Measurements from ENCODE around the gene SPCS2. TPM values are rescaled to one million over a fixed set of nuclear protein-coding genes. Genes with fewer than 3 reads are reported as not detected.
"Not testable (repeated sequence)": the region's sequence is repeated elsewhere in the genome, so short reads cannot be mapped to it uniquely, and the experiment has no call there.

SPCS2 gene
- total RNA-seq, 1 donor = 10.9 TPM

GRCh38 chr11:75014129-75014528, 65.1 kb downstream of the SPCS2 start:
- Histone ChIP-seq H3K27me3 (ENCODE audit: insufficient read depth, low read length) (no peaks in the 10 kb centered on the region), H3K4me2 (ENCODE audit: insufficient read depth, low read length) (peak overlapping the region; percentile 3), H3K4me3 (ENCODE audit: insufficient read depth, low read length) (no peak overlapping the region), H3K4me1 (ENCODE audit: insufficient read depth, low read length) (peaks cover 18% of the 10 kb centered on the region), H3K27ac (ENCODE audit: low read depth, low read length) (no peak overlapping the region), H3K79me2 (ENCODE audit: insufficient read depth, low read length) (no peaks in the 10 kb centered on the region), H2AFZ (ENCODE audit: low read length) (no peak overlapping the region), H4K20me1 (ENCODE audit: insufficient read depth, low read length) (no peaks in the 10 kb centered on the region), H3K9me3 (ENCODE audit: low read depth, low read length) (no peaks in the 10 kb centered on the region), H3K36me3 (ENCODE audit: insufficient read depth, low read length) (peaks cover 9% of the 10 kb centered on the region)
- DNase-seq (ENCODE audit: insufficient read length, low spot score, missing footprints) = peak; percentile 75
- TF ChIP-seq CTCF (IDR thresholded peaks at IDR 0.05; ENCODE audit: extremely low read depth, low read depth, low read length) = peak; percentile 35

GRCh38 chr11:75019200-75019599, 70.1 kb downstream of the SPCS2 start:
- H3K9me3 ChIP-seq (ENCODE audit: low read depth, low read length); H3K27ac ChIP-seq (ENCODE audit: low read depth, low read length); H3K4me3 ChIP-seq (ENCODE audit: insufficient read depth, low read length); H3K27me3 ChIP-seq (ENCODE audit: insufficient read depth, low read length); H3K4me1 ChIP-seq (ENCODE audit: insufficient read depth, low read length); H2AFZ ChIP-seq (ENCODE audit: low read length); H3K36me3 ChIP-seq (ENCODE audit: insufficient read depth, low read length); DNase-seq (ENCODE audit: insufficient read length, low spot score, missing footprints); H4K20me1 ChIP-seq (ENCODE audit: insufficient read depth, low read length); H3K4me2 ChIP-seq (ENCODE audit: insufficient read depth, low read length); H3K79me2 ChIP-seq (ENCODE audit: insufficient read depth, low read length): not testable (repeated sequence)

- not testable (repeated sequence) for H3K4me1 ChIP-seq (ENCODE audit: insufficient read depth, low read length); H2AFZ ChIP-seq (ENCODE audit: low read length); H3K9me3 ChIP-seq (ENCODE audit: low read depth, low read length); H3K27me3 ChIP-seq (ENCODE audit: insufficient read depth, low read length); H3K36me3 ChIP-seq (ENCODE audit: insufficient read depth, low read length); H4K20me1 ChIP-seq (ENCODE audit: insufficient read depth, low read length); H3K27ac ChIP-seq (ENCODE audit: low read depth, low read length); H3K4me2 ChIP-seq (ENCODE audit: insufficient read depth, low read length); DNase-seq (ENCODE audit: insufficient read length, low spot score, missing footprints); H3K4me3 ChIP-seq (ENCODE audit: insufficient read depth, low read length); H3K79me2 ChIP-seq (ENCODE audit: insufficient read depth, low read length)
Measured at GRCh38 chr11:75020328-75020727, 71.3 kb downstream of the SPCS2 start.

- no peak overlapping the region for H3K27ac ChIP-seq (ENCODE audit: low read depth, low read length)
- DNase-seq (ENCODE audit: insufficient read length, low spot score, missing footprints) = no peak
- H3K4me3 ChIP-seq (ENCODE audit: insufficient read depth, low read length) = no peak overlapping the region
- H3K9me3 ChIP-seq (ENCODE audit: low read depth, low read length) = no peaks in the 10 kb centered on the region
- H3K4me1 ChIP-seq (ENCODE audit: insufficient read depth, low read length) = peaks cover 3% of the 10 kb centered on the region
- H3K27me3 ChIP-seq (ENCODE audit: insufficient read depth, low read length) = no peaks in the 10 kb centered on the region
- H3K79me2 ChIP-seq (ENCODE audit: insufficient read depth, low read length) = no peaks in the 10 kb centered on the region
- no peak for TF ChIP-seq CTCF (IDR thresholded peaks at IDR 0.05; ENCODE audit: extremely low read depth, low read depth, low read length)
- no peaks in the 10 kb centered on the region for H3K36me3 ChIP-seq (ENCODE audit: insufficient read depth, low read length)
- no peaks in the 10 kb centered on the region for H4K20me1 ChIP-seq (ENCODE audit: insufficient read depth, low read length)
- H3K4me2 ChIP-seq (ENCODE audit: insufficient read depth, low read length) = no peak overlapping the region
- no peak overlapping the region for H2AFZ ChIP-seq (ENCODE audit: low read length)
Measured at GRCh38 chr11:75022296-75022695, 73.2 kb downstream of the SPCS2 start.

GRCh38 chr11:75022759-75023396, 73.8 kb downstream of the SPCS2 start:
- H3K4me2 ChIP-seq (ENCODE audit: insufficient read depth, low read length) = no peak overlapping the region
- H3K27ac ChIP-seq (ENCODE audit: low read depth, low read length) = no peak overlapping the region
- H4K20me1 ChIP-seq (ENCODE audit: insufficient read depth, low read length) = no peaks in the 10 kb centered on the region
- H3K9me3 ChIP-seq (ENCODE audit: low read depth, low read length) = no peaks in the 10 kb centered on the region
- no peak overlapping the region for H2AFZ ChIP-seq (ENCODE audit: low read length)
- TF ChIP-seq CTCF (IDR thresholded peaks at IDR 0.05; ENCODE audit: extremely low read depth, low read depth, low read length) = peak; percentile 98
- H3K36me3 ChIP-seq (ENCODE audit: insufficient read depth, low read length) = no peaks in the 10 kb centered on the region
- peaks cover 3% of the 10 kb centered on the region for H3K4me1 ChIP-seq (ENCODE audit: insufficient read depth, low read length)
- no peak overlapping the region for H3K4me3 ChIP-seq (ENCODE audit: insufficient read depth, low read length)
- no peaks in the 10 kb centered on the region for H3K27me3 ChIP-seq (ENCODE audit: insufficient read depth, low read length)
- DNase-seq (ENCODE audit: insufficient read length, low spot score, missing footprints) = peak; percentile 90
- H3K79me2 ChIP-seq (ENCODE audit: insufficient read depth, low read length) = no peaks in the 10 kb centered on the region

Measured in osteoblast (primary cell).